GM23248 (cell line): Measurements from ENCODE around the gene SLC5A4.

Source experiments
- EZH2 ChIP-seq: fragments of 200-600 bp; sonication (generic); IDR thresholded peaks from 2 replicates; pipeline ENCODE4 v1.6.1; 2018; ENCODE audit warnings: antibody characterized with exemption, mild to moderate bottlenecking; ENCODE audit not compliant: insufficient read depth, poor library complexity, severe bottlenecking
- EZH2phosphoT487 ChIP-seq: fragments of 200-600 bp; sonication (generic); IDR thresholded peaks from 2 replicates; pipeline ENCODE4 v1.6.1; 2018; ENCODE audit warnings: antibody characterized with exemption, moderate library complexity, mild to moderate bottlenecking, low read depth; ENCODE audit not compliant: insufficient read depth

- no peak for TF ChIP-seq EZH2
- no peak for TF ChIP-seq EZH2phosphoT487
Measured at GRCh38 chr22:32200752-32201151, 54.4 kb downstream of the SLC5A4 start.
